Mucosa of descending colon (tissue), 3 donors: Measurements from ENCODE around the gene PARD3B. TPM values are rescaled to one million over a fixed set of nuclear protein-coding genes. Genes with fewer than 3 reads are reported as not detected.
A peak's percentile ranks its signal among the peaks of the same experiment; 100 is the strongest.

Source experiments
- ATAC-seq: fragments of 200-7000 bp; cut with Tn5 transposase; one replicate; pipeline ENCODE4 v1.9.1; 2020; ENCODE audit warnings: mild to moderate bottlenecking, moderate library complexity
- DNase-seq, 3 donors: peaks; one replicate each; pipeline ENCODE4 v3.0.0-alpha.2; 2020
- H3K36me3 ChIP-seq: fragments of 200-600 bp; one replicate; pipeline ENCODE4 v1.8.0; 2021; ENCODE audit warnings: low read depth, mild to moderate bottlenecking
- H3K4me1 ChIP-seq: fragments of 200-600 bp; one replicate; pipeline ENCODE4 v1.8.0; 2021; ENCODE audit warnings: low read depth, mild to moderate bottlenecking
- H3K4me3 ChIP-seq: fragments of 200-600 bp; one replicate; pipeline ENCODE4 v1.8.0; 2021; ENCODE audit warnings: mild to moderate bottlenecking
- H3K9me3 ChIP-seq: fragments of 200-600 bp; one replicate; pipeline ENCODE4 v1.8.0; 2021; ENCODE audit warnings: mild to moderate bottlenecking
- intact Hi-C, 2 donors: fragments of 100-400 bp; cut with DNase I in 1 of 2; cut with micrococcal nuclease in 1 of 2; formaldehyde crosslinking; loops; one replicate each; pipeline versions ENCODE4 v1.11.0 to v1.11.1; 2022; cut with DNase I, micrococcal nuclease
- total RNA-seq, 3 donors: library from RNA; stranded (reverse); fragmentation: NEBNext Ultra II Directional in 2 of 3; extraction: Animal tissue kit (Norgen Biotek cat#: 25700) in 2 of 3; gene quantifications; one replicate each; pipeline versions ENCODE4 v1.2.1 to v1.2.4, GENCODE V29; 2021 to 2023
- TF ChIP-seq, protein P1 (sequence below): fragments of 200-600 bp; IDR thresholded peaks from one replicate; pipeline ENCODE4 v1.8.0; 2022; ENCODE audit warnings: antibody characterized with exemption, mild to moderate bottlenecking
- donor health status: DM: no; HTN: no; CAD: no; lungs with moderate emphysema.
- donor health status: DM: no; HTN: no; CAD: no.
- donor health status: DM: no; HTN: yes; CAD: no.

Gene PARD3B
- total RNA-seq, 3 donors from 2014 or later = 21.1 to 56.8 (median 44.0) TPM

GRCh38 chr2:205477016-205477705 is 931.9 kb downstream of the PARD3B start:
- Histone ChIP-seq H3K36me3 (no peaks in the 10 kb centered on the region), H3K4me1 (no peaks in the 10 kb centered on the region), H3K4me3 (no peak overlapping the region), H3K9me3 (no peaks in the 10 kb centered on the region)
- ATAC-seq (peak; percentile 82), DNase-seq (no peak)
- intact Hi-C loops = no loop called here
- TF ChIP-seq, protein P1, sequence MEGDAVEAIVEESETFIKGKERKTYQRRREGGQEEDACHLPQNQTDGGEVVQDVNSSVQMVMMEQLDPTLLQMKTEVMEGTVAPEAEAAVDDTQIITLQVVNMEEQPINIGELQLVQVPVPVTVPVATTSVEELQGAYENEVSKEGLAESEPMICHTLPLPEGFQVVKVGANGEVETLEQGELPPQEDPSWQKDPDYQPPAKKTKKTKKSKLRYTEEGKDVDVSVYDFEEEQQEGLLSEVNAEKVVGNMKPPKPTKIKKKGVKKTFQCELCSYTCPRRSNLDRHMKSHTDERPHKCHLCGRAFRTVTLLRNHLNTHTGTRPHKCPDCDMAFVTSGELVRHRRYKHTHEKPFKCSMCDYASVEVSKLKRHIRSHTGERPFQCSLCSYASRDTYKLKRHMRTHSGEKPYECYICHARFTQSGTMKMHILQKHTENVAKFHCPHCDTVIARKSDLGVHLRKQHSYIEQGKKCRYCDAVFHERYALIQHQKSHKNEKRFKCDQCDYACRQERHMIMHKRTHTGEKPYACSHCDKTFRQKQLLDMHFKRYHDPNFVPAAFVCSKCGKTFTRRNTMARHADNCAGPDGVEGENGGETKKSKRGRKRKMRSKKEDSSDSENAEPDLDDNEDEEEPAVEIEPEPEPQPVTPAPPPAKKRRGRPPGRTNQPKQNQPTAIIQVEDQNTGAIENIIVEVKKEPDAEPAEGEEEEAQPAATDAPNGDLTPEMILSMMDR = no peak

DNA sequence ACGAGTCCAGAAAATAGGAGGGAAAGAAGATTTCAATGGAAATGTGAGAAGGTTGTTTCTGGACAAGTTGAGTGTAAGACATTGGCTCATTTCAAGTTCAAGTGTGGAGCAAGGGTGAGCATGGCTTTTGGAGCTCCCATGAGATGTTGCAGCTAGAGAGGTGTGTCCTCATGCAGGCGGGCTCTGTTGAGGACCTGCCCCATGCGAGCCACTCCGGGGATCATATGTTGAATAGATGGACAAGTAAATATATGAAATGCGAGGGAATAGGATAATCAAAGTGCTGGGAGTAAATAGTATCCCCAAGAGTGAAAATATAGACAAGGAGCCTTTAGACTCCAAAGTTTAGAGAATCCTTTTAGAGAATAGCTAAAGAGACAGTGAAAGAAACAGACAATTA is 936.6 kb downstream of the PARD3B start:
- TF ChIP-seq, protein P1 = no peak
- Histone ChIP-seq H3K9me3 (no peaks in the 10 kb centered on the region), H3K4me1 (no peaks in the 10 kb centered on the region), H3K4me3 (no peak overlapping the region), H3K36me3 (no peaks in the 10 kb centered on the region)
- ATAC-seq (no peak), DNase-seq (no peak)
- intact Hi-C loops = no loop called here

- Histone ChIP-seq H3K4me3 (no peak overlapping the region), H3K9me3 (no peaks in the 10 kb centered on the region), H3K36me3 (no peaks in the 10 kb centered on the region), H3K4me1 (no peaks in the 10 kb centered on the region)
- intact Hi-C loops = no loop called here
- TF ChIP-seq, protein P1 = no peak
- DNase-seq (no peak), ATAC-seq (no peak)
Observed at GRCh38 chr2:205482399-205483081, 937.3 kb downstream of the PARD3B start.

- H3K4me1 ChIP-seq = no peaks in the 10 kb centered on the region
- DNase-seq (no peak), ATAC-seq (no peak)
- intact Hi-C loops = no loop called here
- no peaks in the 10 kb centered on the region for H3K9me3 ChIP-seq
- TF ChIP-seq, protein P1 = no peak
- H3K4me3 ChIP-seq = no peak overlapping the region
- H3K36me3 ChIP-seq = no peaks in the 10 kb centered on the region
Observed at GRCh38 chr2:205483095-205483494, 937.8 kb downstream of the PARD3B start.

DNA sequence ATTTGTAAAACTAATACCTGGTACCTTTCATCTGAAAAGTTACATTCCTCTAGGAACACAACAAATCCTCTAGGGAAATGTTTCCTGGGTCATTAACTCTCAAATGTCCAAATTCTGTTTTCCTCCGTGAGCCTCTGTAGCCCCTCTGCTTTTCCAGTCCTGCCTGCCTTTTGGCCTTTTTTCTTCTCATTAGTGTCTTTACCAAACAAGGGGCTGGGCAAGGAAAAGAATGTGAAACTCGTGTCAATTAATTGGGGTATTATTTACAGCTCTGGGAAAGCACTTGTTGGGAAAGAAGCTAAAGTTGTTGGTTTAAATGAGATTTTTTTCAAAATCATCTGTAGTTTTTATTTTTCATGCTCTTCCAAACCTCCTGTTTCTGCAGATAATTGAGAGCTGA is 938.9 kb downstream of the PARD3B start:
- DNase-seq = no peak
- intact Hi-C loops = no loop called here
- Histone ChIP-seq H3K36me3 (no peaks in the 10 kb centered on the region), H3K4me1 (no peaks in the 10 kb centered on the region), H3K4me3 (no peak overlapping the region), H3K9me3 (no peaks in the 10 kb centered on the region)
- TF ChIP-seq, protein P1 = no peak
- no peak for ATAC-seq
